ENCODE measurements around the gene BTBD18.
"Not testable (repeated sequence)": the region's sequence is repeated elsewhere in the genome, so short reads cannot be mapped to it uniquely, and the experiment has no call there.

The BTBD18 gene

GRCh38 chr11:57735619-57736298 is 15.9 kb downstream of the BTBD18 start:
- DNase-seq (ENCODE audit: insufficient read length, low spot score) = no peak
- FAIRE-seq = no peak

- FAIRE-seq = no peak
Measured at GRCh38 chr11:57732661-57733060, 19.0 kb downstream of the BTBD18 start.

GRCh38 chr11:57729479-57729878 is 22.1 kb downstream of the BTBD18 start:
- FAIRE-seq = no peak

More at GRCh38 chr11:57732661-57733060, 19.0 kb downstream of the BTBD18 start:
- no peak for DNase-seq (ENCODE audit: insufficient read length, low spot score)

GRCh38 chr11:57728829-57729228 is 22.8 kb downstream of the BTBD18 start:
- no peak for DNase-seq (ENCODE audit: insufficient read length, low spot score)
- no peak for FAIRE-seq

More at GRCh38 chr11:57729479-57729878, 22.1 kb downstream of the BTBD18 start:
- DNase-seq (ENCODE audit: insufficient read length, low spot score) = no peak

- DNase-seq (ENCODE audit: insufficient read length, low spot score) (no peak), FAIRE-seq (peak; percentile 28)
Measured at GRCh38 chr11:57727185-57727584, 24.4 kb downstream of the BTBD18 start.

GRCh38 chr11:57716726-57717125 is 34.9 kb downstream of the BTBD18 start:
- not testable (repeated sequence) for FAIRE-seq; DNase-seq (ENCODE audit: insufficient read length, low spot score)

- no peak for DNase-seq (ENCODE audit: insufficient read length, low spot score)
- no peak for FAIRE-seq
Measured at GRCh38 chr11:57713835-57714234, 37.8 kb downstream of the BTBD18 start.

DNA sequence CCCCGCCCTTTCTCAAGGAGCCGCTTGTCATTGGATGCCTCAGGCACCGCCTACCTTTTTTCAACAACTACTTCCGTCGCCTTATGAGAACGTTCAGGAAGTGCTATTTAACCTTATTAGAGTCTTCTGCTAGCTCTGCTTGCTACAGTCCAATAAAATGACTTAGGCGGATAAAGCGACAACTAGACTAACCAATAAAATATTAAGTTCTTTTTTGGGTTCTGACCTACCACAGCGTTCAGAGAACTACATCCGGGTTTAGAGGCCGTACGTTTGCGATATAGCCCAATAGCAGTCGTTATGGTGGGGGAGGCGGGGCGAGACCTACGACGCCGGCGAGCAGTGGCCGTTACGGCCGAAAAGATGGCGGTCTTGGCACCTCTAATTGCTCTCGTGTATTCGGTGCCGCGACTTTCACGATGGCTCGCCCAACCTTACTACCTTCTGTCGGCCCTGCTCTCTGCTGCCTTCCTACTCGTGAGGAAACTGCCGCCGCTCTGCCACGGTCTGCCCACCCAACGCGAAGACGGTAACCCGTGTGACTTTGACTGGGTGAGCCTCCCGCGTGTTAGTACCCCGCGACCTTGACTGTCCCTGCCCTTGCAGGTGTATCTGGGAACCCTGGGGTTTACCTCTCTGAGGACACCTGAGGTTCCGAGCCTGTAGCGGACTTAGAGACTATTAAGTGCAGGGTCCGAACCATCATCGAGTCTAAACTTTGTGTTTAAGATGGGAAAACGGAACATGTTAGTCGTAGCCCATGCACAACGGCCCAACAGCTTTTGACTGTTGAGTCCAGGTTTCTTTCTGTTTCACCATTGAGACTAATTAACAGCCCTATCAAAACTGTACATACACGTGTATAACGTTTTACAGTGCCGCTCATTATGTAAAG is 39.1 kb downstream of the BTBD18 start, which contains the start of gene TMX2:
TMX2 (plus strand) TSS at position 338 of the 895 bp plus-strand sequence; CDS start at position 364, 26 bp downstream.
- FAIRE-seq = peak; percentile 98
- peak; percentile 80 for DNase-seq (ENCODE audit: insufficient read length, low spot score)

GRCh38 chr11:57711414-57712255 is 40.0 kb downstream of the BTBD18 start, which contains the start of gene MED19:
TSS of gene MED19 (minus strand) at chr11:57712215. CDS start at chr11:57712179, 36 bp downstream.
- FAIRE-seq = no peak
- DNase-seq (ENCODE audit: insufficient read length, low spot score) = peak; percentile 54

DNA sequence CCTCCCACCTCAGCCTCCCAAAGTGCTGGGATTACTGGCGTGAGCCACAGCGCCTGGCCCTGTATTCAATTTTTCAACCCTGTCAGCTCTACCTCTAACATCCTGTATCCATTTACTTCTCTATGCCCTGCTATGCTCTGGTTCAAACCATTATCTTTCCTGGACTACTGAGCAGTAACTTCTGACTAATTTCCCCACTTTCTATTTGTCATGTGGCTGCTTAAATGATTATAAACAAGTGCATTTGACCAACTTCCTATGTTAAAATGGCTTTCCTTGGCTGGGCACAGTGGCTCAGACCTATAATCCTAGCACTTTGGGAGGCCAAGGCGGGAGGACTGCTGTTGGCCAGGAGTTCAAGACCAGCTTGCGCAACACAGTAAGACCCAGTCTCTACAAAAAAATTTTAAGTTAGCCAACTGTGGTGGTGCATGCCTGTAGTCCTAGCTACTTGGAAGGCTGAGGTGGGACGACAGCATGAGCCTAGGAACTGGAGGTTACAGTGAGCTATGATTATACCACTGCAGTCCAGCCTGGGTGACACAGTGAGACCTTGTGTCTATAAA is 41.7 kb downstream of the BTBD18 start:
- peak; percentile 21 for FAIRE-seq

DNA sequence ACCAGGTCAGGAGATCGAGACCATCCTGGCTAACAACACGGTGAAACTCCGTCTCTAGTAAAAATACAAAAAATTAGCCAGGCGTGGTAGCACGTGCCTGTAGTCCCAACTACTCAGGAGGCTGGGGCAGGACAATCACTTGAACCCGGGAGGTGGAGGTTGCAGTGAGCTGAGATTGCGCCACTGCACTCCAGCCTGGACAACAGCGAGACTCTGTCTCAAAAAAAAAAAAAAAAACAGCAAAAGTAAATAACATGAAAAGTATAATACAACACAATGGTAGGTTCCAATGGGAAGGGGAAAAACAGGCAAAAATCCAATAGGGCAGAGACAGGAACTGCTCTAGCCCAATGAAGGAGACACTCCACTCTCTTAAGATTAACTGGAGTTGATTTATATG is 46.2 kb downstream of the BTBD18 start:
- FAIRE-seq; DNase-seq (ENCODE audit: insufficient read length, low spot score): not testable (repeated sequence)

More for the DNA sequence above, 41.7 kb downstream of the BTBD18 start:
- no peak for DNase-seq (ENCODE audit: insufficient read length, low spot score)

GRCh38 chr11:57704932-57705331 is 46.7 kb downstream of the BTBD18 start:
- no peak for DNase-seq (ENCODE audit: insufficient read length, low spot score)
- FAIRE-seq = no peak

DNA sequence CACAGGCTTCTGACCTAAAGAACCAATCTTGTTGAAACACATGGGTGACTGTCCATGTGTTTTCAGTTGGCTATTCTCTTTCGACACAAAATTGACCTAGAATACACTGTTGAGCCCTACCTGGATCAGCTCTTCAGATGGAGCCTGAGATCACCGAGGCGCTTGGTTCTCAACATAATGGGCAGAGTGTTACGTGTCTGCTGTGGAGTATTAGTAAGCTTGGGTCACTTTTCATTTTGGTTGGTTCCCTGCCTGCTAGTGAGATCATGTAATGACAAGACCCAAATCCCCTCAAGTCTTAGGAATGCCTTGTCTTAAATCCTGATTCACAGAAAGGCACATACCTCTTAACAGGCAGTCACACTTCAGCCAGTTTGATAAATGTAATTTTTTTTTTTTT is 48.3 kb downstream of the BTBD18 start:
- no peak for FAIRE-seq
- no peak for DNase-seq (ENCODE audit: insufficient read length, low spot score)

GRCh38 chr11:57700425-57700824 is 51.2 kb downstream of the BTBD18 start:
- FAIRE-seq = no peak

GRCh38 chr11:57699813-57700212 is 51.8 kb downstream of the BTBD18 start:
- FAIRE-seq = no peak

More at GRCh38 chr11:57700425-57700824, 51.2 kb downstream of the BTBD18 start:
- no peak for DNase-seq (ENCODE audit: insufficient read length, low spot score)

GRCh38 chr11:57698843-57699365 is 52.7 kb downstream of the BTBD18 start:
- DNase-seq (ENCODE audit: insufficient read length, low spot score) (no peak), FAIRE-seq (no peak)

More at GRCh38 chr11:57699813-57700212, 51.8 kb downstream of the BTBD18 start:
- no peak for DNase-seq (ENCODE audit: insufficient read length, low spot score)
